OCI-M2 (cell line): Measurements from ENCODE around the gene DIRAS2.
"Not testable (repeated sequence)": the region's sequence is repeated elsewhere in the genome, so short reads cannot be mapped to it uniquely, and the experiment has no call there.

Source experiments
- DNase-seq: peaks from one replicate; lab custom pipeline; 2025; ENCODE audit not compliant: unreplicated experiment; lab: John Stamatoyannopoulos, UW

DIRAS2 gene

GRCh38 chr9:90642570-90643539 is at the start of gene DIRAS2:
DIRAS2 (minus strand) TSS chr9:90642824; CDS start chr9:90613827, 28,997 bp downstream.
- DNase-seq, result no peak

DNA sequence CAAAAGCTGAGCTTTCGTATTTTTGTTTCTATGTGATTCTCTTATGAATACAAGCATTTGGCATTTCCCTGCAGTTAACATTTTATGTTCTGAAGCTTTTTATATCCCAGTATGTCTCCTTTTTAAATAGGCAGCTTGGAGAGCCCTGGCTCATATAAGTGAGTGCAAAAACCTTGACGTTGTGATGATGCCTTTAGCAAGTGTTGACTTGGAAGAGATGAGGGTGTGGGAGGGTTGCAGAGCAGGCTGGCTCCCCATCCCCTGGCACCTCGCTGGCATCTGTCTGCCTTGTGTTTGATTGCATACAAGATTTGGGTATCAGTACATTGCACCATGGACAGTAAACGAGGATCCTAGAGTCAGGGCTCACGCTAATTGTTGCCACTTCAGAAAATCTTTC is 42.1 kb upstream of the DIRAS2 start:
- no peak for DNase-seq

GRCh38 chr9:90684106-90684505 is 41.5 kb upstream of the DIRAS2 start:
- no peak for DNase-seq

DNA sequence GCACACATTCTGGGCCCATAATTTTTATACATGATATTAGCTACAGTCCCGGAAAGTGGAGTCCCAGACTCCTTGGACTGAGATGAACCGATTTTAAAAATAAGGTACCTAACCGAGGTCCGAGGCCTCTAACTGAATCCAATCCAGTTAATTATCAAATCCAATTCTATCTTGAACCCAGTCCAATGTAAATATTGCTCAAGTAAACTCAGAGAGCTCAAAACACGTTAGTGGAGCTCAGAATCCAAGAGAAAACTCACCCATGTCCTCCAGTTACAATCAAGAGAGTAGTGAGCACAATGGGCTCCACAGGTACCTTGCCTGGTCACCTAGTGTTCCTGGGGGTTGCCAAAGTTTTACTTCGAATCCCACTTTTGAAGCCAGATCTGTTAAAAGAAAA is 37.9 kb upstream of the DIRAS2 start:
- DNase-seq, result no peak

GRCh38 chr9:90665072-90665471 is 22.4 kb upstream of the DIRAS2 start:
- no peak for DNase-seq

- no peak for DNase-seq
Measured at GRCh38 chr9:90659650-90660364, 17.2 kb upstream of the DIRAS2 start.

DNA sequence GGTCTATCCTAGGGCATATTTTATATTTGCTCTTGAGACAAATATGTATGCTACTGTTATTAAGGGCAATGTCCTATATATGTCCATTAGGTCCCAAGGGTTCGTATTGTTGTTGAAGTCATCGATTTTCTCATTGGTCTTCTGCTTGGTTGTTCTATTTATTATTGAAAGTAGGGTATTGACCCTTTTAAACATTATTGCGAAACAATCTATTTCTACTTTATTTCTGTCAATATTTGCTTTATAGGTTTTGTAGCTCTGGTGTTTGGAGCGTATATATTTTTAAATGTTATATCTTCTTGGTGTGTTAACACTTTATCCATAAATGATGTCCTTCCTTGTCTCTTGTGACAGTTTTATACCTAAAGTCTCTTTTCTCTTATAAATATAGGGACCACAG is 16.2 kb upstream of the DIRAS2 start:
- DNase-seq, result no peak

GRCh38 chr9:90658181-90658580 is 15.6 kb upstream of the DIRAS2 start:
- no peak for DNase-seq

DNA sequence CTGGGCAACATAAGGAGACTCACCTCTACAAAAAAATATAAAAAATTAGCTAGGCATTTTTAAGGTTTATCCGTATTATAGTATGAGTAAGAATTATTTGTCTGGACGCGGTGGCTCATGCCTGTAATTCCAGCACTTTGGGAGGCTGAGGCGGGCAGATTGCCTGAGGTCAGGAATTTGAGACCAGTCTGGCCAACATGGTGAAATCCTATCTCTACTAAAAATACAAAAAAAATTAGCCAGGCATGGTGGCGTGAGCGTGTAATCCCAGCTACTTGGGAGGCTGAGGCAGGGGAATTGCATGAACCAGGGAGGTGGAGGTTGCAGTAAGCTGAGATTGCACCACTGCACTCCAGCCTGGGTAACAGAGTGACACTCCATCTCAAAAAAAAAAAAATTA is 14.3 kb upstream of the DIRAS2 start:
- not testable (repeated sequence) for DNase-seq

DNA sequence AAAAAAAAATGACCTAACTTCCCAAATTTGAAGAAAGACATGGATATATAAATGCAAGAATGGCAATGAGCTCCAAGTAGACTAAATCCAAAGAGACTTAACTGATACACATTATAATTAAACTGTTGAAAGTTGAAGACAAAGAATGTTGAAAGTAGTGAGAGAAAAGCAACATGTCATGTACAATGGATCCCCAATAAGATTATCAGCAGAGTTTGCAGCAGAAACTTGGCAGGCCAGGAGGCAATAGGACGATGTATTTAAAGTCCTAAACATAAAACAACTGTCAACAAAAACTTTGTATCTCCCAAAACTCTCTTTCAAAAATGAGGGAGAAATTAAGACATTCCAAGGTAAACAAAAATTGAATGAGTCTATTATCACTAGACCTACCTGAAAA is 8.6 kb upstream of the DIRAS2 start:
- no peak for DNase-seq

DNA sequence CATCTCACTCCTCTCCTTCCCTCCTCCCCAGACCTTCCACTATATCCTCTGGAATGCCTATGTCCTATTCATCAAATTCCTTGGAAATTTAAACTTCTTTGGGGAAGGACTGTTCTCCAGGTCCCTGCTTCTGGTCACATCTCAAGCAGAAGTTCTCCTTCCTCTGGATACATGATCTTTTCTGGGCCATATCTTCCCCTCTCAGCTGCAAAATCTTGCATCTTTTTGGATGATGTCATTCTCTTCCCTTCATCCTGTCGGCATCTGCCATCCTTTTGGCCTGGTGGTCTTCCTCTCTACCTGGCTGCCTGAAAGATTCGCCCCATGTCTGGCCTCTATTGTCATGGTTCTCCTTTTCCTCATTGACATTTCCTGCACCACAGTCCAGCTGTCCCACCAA is 5.2 kb upstream of the DIRAS2 start:
- DNase-seq, result no peak

DNA sequence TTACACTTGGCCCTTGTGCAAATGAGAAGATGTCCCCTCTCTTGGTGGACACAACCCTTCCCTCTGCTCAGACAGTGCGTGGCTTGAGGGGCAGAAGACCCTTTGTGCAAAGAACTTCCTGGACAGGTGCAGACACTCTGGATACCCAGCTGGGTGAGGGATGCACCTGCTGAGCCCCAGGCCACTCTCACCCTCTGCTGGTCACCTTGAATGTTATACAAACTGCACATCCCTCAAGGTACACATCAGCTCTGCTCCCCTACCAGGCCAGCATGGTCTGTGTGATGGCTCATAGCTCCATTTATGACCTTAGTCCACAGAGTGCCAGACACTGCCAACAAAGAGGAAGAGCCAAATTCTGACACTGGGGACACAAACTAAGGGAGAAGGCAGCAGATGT is 3.1 kb upstream of the DIRAS2 start:
- DNase-seq, result no peak

DNA sequence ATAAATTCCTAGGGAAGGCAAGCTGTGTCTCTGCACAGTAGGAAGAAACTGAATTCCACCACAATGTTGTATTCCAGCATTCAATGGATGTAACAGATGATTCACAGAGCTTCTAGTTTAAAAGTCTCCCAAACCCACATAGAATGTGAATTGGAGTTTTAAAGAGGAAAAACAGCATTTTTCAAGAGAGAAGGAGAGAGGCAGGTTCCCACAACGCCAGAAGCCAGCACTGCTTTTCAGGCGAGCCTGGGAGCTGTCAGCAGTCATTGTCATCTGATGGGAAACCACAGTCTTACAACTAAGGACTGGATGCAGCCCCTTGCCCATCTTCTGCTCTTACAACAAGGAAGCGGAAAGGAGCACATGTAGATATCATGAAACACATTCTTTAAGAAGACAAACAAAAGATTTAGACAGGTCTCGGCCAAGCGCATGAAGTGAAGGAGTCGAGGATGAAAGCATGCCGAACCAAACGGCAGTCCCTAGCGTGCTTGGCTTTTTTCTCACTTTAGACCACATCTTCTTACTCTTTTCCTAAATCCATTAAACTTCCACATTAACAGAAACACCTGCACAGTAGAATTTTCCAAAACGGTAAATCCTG is 638 bp downstream of the DIRAS2 start:
- DNase-seq, result no peak

- DNase-seq, result no peak
Measured at GRCh38 chr9:90641086-90641485, 1.5 kb downstream of the DIRAS2 start.

DNA sequence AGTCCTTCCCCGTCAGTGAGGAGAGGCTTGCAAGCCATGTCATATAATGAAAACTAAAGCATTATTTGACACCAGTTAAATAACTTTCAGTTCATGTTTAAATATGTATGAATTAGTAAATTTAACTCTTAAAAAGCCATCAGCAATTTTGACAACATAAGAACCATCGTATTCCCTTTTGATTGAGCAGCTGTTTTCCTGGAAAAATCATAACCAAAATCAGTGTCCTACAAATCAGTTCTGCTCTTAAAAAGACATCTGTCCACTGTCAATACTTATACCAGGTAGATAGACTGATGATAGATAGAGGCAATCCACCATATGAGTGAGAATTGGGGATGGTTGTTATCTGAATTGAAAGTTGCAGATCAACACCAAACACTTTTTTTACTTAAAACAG is 2.3 kb downstream of the DIRAS2 start:
- DNase-seq, result no peak

GRCh38 chr9:90637626-90638025 is 5.0 kb downstream of the DIRAS2 start:
- no peak for DNase-seq

GRCh38 chr9:90632647-90633207 is 9.9 kb downstream of the DIRAS2 start:
- no peak for DNase-seq

DNA sequence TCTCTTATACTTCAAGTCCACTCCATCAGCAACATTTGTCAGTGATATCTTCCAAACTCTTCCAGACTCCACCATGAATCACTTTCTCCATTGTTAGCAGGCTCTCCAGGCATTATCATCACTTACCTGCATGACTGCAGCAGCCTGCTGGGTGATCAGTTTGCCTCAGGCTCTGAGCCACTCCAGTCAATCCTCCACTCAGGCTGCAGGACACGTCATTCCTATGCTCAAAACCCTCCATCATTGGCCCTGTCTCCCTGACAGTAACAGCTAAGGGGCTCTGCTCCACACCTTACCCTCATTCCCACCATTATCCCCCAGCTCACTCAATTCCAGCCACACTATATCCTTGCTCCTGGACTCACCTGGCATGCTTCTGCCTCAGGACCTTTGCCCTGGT is 10.7 kb downstream of the DIRAS2 start:
- DNase-seq, result no peak

GRCh38 chr9:90629991-90630390 is 12.6 kb downstream of the DIRAS2 start:
- DNase-seq, result no peak

DNA sequence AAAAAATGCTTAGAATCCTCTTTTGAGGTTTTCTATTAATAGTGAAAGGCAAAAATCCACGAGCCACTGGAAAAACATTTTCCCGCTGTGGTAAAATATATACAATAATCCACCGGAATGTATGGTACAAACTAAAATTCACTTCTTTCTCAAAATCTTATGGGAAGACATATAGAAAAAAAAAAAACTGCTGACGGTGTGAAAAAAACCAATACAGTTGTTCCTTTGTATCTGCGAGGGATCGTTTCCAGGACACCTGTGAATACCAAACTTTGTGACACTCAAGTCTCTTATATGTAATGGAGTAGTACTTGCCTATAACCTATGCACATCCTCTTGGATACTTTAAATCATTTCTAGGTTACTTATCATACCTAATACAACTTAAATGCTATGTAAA is 13.3 kb downstream of the DIRAS2 start:
- DNase-seq, result no peak

- no peak for DNase-seq
Measured at GRCh38 chr9:90616806-90617205, 25.8 kb downstream of the DIRAS2 start.
